ENCODE measurements around the gene LDLRAD4.

The LDLRAD4 gene

DNA sequence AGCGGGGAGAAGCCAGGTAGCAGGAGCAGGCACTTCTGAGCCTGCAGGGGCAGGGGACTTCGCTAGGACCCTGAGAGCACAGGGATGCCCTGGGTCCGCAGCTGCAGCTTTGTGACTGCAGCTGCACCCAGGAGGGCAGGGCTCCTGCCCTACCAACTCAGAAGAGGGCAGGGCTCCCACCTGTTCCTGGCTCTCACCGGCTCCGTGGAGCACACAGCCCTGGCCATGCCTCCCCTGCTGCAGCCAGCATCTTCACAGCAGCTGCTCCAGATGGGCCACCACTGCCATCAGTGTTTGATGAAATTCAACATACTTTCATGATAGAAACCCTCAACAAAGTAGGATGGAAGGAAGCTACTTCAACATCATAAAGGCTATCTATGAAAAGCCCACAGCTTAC, 415.1 kb downstream of the LDLRAD4 start:
- no peak overlapping the region for H3K27ac ChIP-seq
- TF ChIP-seq CTCF (conservative IDR thresholded peaks at IDR 0.05): no peak
- no peak for TF ChIP-seq ZFX (IDR thresholded peaks at IDR 0.05)

GRCh38 chr18:13635046-13635445, 416.5 kb downstream of the LDLRAD4 start:
- H3K27ac ChIP-seq: no peak overlapping the region
- TF ChIP-seq ZFX (IDR thresholded peaks at IDR 0.05) (no peak), CTCF (conservative IDR thresholded peaks at IDR 0.05) (no peak)

- TF ChIP-seq ZFX (IDR thresholded peaks at IDR 0.05): no peak
- TF ChIP-seq CTCF (conservative IDR thresholded peaks at IDR 0.05): no peak
- H3K27ac ChIP-seq: no peak overlapping the region
Observed at GRCh38 chr18:13638719-13639595, 420.4 kb downstream of the LDLRAD4 start.

GRCh38 chr18:13640266-13640860, 421.8 kb downstream of the LDLRAD4 start:
- no peak overlapping the region for H3K27ac ChIP-seq
- TF ChIP-seq CTCF (conservative IDR thresholded peaks at IDR 0.05) (no peak), ZFX (IDR thresholded peaks at IDR 0.05) (no peak)

DNA sequence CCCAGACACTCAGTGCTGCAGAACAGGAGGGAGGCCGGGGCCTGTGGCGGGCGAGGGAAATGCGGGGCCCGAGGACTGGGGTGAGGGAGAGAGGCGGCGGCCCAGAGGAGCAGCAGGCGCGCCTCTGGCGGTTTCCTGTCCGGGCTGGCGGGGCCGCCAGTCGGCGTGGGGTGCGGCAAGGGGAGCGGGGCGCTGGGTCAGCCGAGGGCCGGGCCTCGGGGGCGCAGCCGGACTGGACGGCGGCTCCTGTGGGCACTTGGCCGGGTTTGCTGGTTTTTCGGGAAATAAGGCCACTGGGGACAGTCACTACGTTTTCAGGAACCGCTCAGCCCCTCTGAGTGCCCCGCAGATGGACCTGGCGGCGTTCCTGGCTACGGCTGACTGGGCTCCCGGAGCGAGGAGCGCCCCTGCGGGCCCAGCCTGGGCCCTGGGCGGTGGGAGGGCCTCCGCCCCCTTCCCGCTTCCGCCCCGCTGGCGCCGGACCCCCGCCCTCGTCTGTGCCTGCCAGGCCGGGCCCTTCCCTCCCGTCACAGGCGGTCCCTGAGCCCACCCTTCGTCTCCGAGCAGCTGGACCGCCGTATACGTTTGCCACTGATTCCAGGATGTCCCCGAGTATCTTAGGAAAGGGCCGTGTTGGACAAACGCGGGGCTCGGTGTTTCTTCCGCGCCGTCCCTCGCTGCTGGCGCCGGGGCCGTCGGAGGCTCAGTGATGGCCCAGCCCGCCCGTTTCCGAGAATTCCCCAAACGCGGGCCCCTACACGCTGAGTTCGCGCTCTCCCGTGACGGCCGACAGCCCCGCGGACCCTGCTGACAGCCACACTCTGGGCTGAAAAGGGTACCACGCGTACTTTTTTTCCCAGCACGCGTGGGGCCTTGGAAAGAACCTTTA, 423.2 kb downstream of the LDLRAD4 start:
- no peak overlapping the region for H3K27ac ChIP-seq
- TF ChIP-seq CTCF (conservative IDR thresholded peaks at IDR 0.05) (no peak), ZFX (IDR thresholded peaks at IDR 0.05) (no peak)

- TF ChIP-seq ZFX (IDR thresholded peaks at IDR 0.05) (no peak), CTCF (conservative IDR thresholded peaks at IDR 0.05) (no peak)
- H3K27ac ChIP-seq: no peak overlapping the region
Observed at GRCh38 chr18:13642440-13642827, 423.9 kb downstream of the LDLRAD4 start.
